Measurements from ENCODE around the gene TICRR.

Gene TICRR

DNA sequence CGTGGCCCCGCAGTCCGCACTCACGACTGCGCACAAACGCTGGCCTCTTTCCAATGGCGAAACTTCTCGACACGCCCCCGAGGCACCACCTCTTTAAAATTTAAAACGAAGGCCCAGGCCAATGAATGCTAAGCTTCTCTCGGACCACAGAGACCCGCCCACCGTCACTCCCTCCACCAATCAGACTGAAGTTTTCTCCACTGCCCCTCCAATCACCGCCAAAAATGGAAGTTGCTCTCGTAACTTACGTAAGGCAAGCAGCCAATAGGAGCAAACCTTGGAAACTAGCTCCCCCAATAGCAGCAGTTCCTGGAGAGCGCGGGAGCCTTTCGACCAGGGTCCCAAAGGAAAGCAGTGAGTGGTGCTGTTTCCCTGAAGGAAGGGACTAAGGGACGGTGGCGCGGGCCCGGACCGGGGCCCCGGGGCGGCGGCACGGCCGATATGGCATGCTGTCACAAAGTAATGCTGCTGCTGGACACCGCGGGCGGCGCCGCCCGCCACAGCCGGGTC is at the start of gene TICRR:
TSS of gene TICRR (plus strand) at position 324 of the 510 bp plus-strand sequence. CDS start at position 442, 118 bp downstream.
- DNase-seq (ENCODE audit: extremely low read depth, insufficient read length): peak; percentile 89
- no peaks in the 10 kb centered on the region; the same call in 1 of the 2 replicates for H3K36me3 ChIP-seq (ENCODE audit: control insufficient read depth, insufficient read depth, low read length)
- H3K4me3 ChIP-seq (replicated peaks; ENCODE audit: low read depth, low read length): peak within 1 kb of the TSS; percentile 88
- TF ChIP-seq, protein P1, sequence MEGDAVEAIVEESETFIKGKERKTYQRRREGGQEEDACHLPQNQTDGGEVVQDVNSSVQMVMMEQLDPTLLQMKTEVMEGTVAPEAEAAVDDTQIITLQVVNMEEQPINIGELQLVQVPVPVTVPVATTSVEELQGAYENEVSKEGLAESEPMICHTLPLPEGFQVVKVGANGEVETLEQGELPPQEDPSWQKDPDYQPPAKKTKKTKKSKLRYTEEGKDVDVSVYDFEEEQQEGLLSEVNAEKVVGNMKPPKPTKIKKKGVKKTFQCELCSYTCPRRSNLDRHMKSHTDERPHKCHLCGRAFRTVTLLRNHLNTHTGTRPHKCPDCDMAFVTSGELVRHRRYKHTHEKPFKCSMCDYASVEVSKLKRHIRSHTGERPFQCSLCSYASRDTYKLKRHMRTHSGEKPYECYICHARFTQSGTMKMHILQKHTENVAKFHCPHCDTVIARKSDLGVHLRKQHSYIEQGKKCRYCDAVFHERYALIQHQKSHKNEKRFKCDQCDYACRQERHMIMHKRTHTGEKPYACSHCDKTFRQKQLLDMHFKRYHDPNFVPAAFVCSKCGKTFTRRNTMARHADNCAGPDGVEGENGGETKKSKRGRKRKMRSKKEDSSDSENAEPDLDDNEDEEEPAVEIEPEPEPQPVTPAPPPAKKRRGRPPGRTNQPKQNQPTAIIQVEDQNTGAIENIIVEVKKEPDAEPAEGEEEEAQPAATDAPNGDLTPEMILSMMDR (IDR thresholded peaks at IDR 0.05; ENCODE audit: insufficient read depth, low read length, poor library complexity, severe bottlenecking): no peak
- no peaks in the 10 kb centered on the region for H3K27me3 ChIP-seq (replicated peaks; ENCODE audit: control insufficient read depth, insufficient read depth, low read length)

DNA sequence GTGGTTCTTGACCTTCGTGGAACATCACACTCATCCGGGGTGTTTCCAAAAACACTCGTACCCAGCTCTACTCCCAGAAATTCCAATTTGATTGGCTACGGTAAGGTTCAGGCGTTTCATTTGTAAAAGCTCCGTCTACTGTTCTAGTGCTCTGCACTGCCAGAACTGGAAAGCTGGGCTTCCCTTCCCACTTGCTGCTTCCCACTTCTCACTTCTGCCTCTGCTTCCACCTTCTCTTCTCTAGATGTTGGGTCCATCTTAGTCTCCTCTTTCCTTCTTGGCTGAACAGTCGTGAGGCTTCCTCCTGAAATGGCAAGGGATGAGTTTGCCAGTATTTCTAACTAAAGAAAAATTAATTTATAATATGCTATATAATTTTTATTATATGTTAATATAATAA is 49.1 kb upstream of the TICRR start:
- Histone ChIP-seq H3K4me3 (replicated peaks; ENCODE audit: low read depth, low read length) (no peak overlapping the region), H3K27me3 (replicated peaks; ENCODE audit: control insufficient read depth, insufficient read depth, low read length) (no peaks in the 10 kb centered on the region), H3K36me3 (ENCODE audit: control insufficient read depth, insufficient read depth, low read length) (no peaks in the 10 kb centered on the region)
- no peak for DNase-seq (ENCODE audit: extremely low read depth, insufficient read length)
- TF ChIP-seq, protein P1 (IDR thresholded peaks at IDR 0.05; ENCODE audit: insufficient read depth, low read length, poor library complexity, severe bottlenecking): no peak

DNA sequence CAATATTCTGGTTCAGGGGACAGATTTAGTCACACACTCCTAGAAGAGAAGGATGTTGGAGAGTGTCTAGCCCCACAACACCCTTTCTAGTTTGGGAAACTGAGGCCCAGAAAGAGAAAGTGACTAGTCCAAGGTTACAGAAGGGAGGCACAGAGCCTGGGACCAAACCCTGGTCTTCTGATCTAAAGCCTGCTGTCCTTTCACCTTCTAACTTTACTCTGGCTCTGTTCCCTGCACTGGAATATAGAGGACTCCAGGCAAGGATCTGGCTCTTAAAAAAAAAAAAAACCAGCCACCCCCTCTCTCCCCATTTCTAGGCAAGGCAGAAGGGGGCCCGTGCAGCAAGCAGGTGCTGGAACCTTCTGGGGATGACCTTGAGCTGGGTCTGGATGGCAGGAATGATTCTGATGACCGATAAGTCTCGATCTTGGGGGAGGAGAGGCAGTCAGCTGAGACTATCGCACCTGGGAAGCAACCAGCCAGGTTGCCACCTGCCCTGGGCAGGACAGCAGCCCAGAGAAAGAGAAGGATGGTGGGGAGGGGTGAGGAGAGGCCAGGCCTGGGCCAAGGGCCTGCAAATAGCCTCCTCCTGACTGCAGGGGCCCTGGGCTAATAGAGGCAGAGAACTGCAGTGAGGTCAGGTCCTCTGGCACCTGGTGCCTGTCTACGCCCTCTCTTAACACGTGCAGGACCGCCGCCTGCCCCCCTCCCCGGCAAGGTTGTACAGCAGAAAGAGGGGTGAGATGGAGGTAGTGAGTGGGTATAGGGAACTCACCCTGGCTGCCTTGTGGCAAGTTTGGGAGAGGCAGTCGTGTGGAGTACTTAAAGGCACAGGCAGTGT is 48.4 kb upstream of the TICRR start:
- Histone ChIP-seq H3K27me3 (replicated peaks; ENCODE audit: control insufficient read depth, insufficient read depth, low read length) (no peaks in the 10 kb centered on the region), H3K36me3 (ENCODE audit: control insufficient read depth, insufficient read depth, low read length) (no peaks in the 10 kb centered on the region), H3K4me3 (replicated peaks; ENCODE audit: low read depth, low read length) (no peak overlapping the region)
- TF ChIP-seq, protein P1 (IDR thresholded peaks at IDR 0.05; ENCODE audit: insufficient read depth, low read length, poor library complexity, severe bottlenecking): no peak
- DNase-seq (ENCODE audit: extremely low read depth, insufficient read length): no peak

DNA sequence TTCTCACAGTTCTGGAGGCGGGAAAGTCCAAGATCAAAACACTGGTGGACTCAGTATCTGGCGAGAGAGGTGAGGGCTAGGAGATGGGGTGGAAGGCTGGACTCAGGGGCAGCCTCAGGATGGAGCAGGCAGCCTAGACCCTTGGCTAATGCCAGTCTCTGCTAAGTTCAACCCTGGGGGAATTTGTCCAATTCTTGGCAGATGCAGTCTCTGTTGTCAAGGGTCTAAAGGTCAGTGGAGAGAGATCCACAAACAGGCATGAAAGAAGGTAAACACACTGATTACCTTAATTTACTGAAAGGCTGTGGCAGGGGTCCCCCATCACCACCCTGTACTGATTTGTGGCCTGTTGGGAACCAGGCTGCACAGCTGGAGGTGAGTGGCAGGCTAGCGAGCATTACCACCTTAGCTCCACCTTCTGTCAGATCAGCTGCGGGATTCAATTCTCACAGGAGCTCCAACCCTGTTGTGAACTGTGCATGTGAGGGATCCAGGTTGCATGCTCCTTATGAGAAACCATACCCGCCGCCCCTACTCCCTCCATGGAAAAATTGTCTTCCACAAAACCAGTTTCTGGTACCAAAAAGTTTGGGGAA is 46.4 kb upstream of the TICRR start:
- H3K4me3 ChIP-seq (replicated peaks; ENCODE audit: low read depth, low read length): no peak overlapping the region
- TF ChIP-seq, protein P1 (IDR thresholded peaks at IDR 0.05; ENCODE audit: insufficient read depth, low read length, poor library complexity, severe bottlenecking): no peak
- DNase-seq (ENCODE audit: extremely low read depth, insufficient read length): no peak
- no peaks in the 10 kb centered on the region for H3K36me3 ChIP-seq (ENCODE audit: control insufficient read depth, insufficient read depth, low read length)
- H3K27me3 ChIP-seq (replicated peaks; ENCODE audit: control insufficient read depth, insufficient read depth, low read length): no peaks in the 10 kb centered on the region

DNA sequence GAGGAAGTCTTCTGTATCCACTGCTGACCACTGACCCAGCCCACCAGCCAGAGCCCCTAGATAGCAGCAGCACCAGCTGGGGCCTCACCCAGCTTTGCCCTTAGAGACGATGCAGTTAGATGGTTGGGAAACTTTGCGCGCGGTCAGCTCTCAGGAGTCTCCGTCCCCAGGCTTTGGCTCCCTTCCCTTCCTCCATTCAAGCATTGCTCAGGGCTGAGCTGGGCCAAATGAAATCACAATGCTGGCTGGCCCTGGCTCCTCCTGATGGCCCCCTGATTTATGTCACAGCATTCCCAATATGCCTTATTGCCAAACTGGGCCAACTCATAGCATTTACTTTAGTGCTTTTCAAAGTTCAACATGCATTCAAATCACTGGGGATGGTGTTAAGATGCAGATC is 44.3 kb upstream of the TICRR start:
- no peaks in the 10 kb centered on the region for H3K36me3 ChIP-seq (ENCODE audit: control insufficient read depth, insufficient read depth, low read length)
- no peaks in the 10 kb centered on the region for H3K27me3 ChIP-seq (replicated peaks; ENCODE audit: control insufficient read depth, insufficient read depth, low read length)
- no peak for DNase-seq (ENCODE audit: extremely low read depth, insufficient read length)
- no peak overlapping the region for H3K4me3 ChIP-seq (replicated peaks; ENCODE audit: low read depth, low read length)
- TF ChIP-seq, protein P1 (IDR thresholded peaks at IDR 0.05; ENCODE audit: insufficient read depth, low read length, poor library complexity, severe bottlenecking): no peak
